Endothelial cell of umbilical vein (primary cell): ENCODE data around the gene SLC12A7.

Experiments
- CTCF ChIP-seq, 2 donors: IDR thresholded peaks; 1 replicate in 1 of 2; 2 replicates in 1 of 2; pipeline ENCODE4 v1.5.1; 2011; ENCODE audit warnings: low read length in 2 of 2, mild to moderate bottlenecking in 2 of 2, moderate library complexity in 2 of 2, control low read depth in 1 of 2, inconsistent platforms in 1 of 2, low read depth in 1 of 2; ENCODE audit not compliant: insufficient read depth in 1 of 2; ENCODE audit errors: extremely low read depth in 1 of 2
- GATA2 ChIP-seq: IDR thresholded peaks from 2 replicates; pipeline ENCODE4 v1.7.0; 2011; ENCODE audit warnings: low read depth, mild to moderate bottlenecking, moderate library complexity, mixed read lengths, low read length; ENCODE audit not compliant: insufficient read length, insufficient read depth

GRCh38 chr5:1110307-1111240 lies 1.3 kb downstream of the SLC12A7 start:
- TF ChIP-seq GATA2 (no peak), CTCF (IDR thresholded peaks at IDR 0.05; ENCODE audit: extremely low read depth in 1 of 2, insufficient read depth in 1 of 2, low read depth in 1 of 2, low read length in 2 of 2) (no peak)
